HG02571 (cell line): ENCODE results near the gene OPN1MW.
"Not testable (repeated sequence)": the region's sequence is repeated elsewhere in the genome, so short reads cannot be mapped to it uniquely, and the experiment has no call there.

Source experiments
- ATAC-seq: cut with Tn5 transposase; IDR thresholded peaks from one replicate; pipeline ENCODE4 v1.9.1; 2021; ENCODE audit warnings: mild to moderate bottlenecking, moderate library complexity; ENCODE audit not compliant: unreplicated experiment

OPN1MW gene

DNA sequence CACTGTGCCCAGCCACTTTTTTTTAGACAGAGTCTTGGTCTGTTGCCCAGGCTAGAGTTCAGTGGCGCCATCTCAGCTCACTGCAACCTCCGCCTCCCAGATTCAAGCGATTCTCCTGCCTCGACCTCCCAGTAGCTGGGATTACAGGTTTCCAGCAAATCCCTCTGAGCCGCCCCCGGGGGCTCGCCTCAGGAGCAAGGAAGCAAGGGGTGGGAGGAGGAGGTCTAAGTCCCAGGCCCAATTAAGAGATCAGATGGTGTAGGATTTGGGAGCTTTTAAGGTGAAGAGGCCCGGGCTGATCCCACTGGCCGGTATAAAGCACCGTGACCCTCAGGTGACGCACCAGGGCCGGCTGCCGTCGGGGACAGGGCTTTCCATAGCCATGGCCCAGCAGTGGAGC is at the start of gene OPN1MW:
TSS of gene OPN1MW (plus strand) at position 301 of the 400 bp plus-strand sequence. CDS start at position 383, 82 bp downstream.
- ATAC-seq: not testable (repeated sequence)

DNA sequence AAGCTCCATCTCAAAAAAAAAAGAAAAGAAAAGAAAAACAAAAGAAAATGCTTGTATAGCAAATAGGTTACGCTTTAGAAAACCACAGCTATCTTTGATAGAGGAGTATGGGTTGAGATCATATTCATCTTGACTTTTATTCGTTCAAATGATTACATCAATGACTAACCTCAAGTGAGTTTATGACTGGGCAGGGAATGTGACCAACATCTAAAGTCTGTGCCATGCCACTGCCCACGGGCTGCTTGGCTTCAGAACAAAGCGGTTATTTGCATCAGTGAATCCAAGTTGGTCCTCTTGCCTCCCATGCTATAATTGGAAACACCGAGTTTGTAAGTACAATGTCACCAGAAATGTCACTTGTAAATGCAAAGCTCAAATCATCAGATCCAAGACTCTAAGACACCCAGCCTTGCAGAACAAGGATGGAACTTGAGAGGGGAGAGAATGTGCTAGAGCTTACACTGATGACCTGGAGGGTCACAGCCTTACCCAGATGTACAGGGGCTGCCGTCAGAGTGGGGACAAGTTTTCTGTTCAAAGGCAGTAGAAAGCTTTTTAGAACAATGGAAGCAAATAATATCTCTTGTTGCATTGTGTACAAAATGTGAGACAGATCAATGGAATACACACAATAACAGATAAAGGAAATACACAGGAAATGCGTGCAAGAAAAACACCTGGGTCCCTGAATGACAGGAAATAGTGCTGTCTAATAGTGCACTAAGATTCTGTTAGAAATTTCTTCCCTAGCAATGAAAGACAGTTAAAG is 46.8 kb upstream of the OPN1MW start:
- no peak for ATAC-seq

DNA sequence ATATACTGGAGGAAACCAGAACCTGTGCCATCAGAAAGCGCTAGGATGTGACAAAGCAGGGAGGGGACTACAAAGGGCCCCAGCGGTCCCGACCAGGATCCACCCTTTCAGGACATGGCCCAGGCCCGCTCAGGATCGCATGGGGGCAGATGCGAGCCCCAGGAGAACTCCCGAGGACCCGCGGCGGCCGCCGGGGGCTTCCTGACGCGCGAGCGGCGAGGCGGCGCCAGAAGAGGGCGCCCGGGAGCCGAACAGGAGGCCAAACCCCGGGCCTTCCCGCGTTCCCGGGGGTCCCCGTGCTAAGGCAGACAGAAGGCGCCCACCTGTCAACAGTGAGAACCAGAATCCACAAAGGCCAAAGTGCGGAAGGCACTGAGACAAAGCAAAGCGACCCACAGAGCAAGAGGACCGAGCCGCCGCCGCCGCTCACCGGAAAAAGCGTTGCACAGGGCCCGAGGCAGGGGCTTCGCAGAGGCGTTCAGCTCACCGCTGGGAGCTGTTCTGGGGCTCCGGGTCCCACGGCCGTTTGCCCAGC is 45.7 kb upstream of the OPN1MW start:
- ATAC-seq: no peak

DNA sequence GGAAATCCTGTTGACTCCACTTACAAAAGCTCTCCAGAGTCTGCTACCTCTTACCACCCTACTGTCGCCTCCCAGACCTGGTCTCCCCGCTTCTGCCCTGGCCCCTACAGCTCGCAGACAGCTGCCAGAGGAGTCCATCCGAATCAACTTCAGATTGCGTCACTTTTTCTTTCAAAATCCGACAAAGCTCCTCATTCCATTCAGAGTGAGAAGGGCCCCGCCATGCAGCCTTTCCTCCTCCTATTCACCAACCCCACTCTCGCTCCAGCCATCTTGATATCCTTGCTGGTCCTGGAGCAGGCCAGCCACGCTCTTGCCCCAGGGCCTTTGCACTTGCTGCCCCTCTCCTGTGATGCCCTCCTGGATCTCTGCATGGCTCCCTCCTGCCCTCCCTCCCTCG is 43.5 kb upstream of the OPN1MW start:
- no peak for ATAC-seq

DNA sequence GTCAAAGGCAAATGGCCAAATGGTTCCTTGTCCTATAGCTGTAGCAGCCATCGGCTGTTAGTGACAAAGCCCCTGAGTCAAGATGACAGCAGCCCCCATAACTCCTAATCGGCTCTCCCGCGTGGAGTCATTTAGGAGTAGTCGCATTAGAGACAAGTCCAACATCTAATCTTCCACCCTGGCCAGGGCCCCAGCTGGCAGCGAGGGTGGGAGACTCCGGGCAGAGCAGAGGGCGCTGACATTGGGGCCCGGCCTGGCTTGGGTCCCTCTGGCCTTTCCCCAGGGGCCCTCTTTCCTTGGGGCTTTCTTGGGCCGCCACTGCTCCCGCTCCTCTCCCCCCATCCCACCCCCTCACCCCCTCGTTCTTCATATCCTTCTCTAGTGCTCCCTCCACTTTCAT is 42.2 kb upstream of the OPN1MW start:
- ATAC-seq: no peak

DNA sequence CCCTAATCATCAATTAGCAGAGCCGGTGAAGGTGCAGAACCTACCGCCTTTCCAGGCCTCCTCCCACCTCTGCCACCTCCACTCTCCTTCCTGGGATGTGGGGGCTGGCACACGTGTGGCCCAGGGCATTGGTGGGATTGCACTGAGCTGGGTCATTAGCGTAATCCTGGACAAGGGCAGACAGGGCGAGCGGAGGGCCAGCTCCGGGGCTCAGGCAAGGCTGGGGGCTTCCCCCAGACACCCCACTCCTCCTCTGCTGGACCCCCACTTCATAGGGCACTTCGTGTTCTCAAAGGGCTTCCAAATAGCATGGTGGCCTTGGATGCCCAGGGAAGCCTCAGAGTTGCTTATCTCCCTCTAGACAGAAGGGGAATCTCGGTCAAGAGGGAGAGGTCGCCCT is 41.7 kb upstream of the OPN1MW start:
- ATAC-seq: no peak

DNA sequence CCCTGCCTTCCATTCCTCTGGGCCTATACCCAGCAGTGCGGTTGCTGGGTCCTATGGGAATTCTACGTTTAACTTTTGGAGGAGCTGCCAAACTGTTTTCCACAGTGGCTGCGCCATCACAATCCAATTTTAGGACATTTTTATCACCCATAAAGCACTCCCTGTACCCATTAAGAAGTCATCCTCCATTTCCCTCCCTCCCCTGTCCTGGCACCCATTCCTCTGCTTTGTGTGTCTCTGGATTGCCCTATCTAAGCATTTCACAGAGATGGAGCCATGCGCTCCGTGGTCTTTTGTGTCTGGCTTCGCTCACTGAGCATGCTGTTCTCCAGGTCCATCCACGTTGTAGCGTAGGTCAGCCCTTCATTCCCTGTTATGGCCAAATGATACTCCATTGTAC is 40.0 kb upstream of the OPN1MW start:
- ATAC-seq: no peak

DNA sequence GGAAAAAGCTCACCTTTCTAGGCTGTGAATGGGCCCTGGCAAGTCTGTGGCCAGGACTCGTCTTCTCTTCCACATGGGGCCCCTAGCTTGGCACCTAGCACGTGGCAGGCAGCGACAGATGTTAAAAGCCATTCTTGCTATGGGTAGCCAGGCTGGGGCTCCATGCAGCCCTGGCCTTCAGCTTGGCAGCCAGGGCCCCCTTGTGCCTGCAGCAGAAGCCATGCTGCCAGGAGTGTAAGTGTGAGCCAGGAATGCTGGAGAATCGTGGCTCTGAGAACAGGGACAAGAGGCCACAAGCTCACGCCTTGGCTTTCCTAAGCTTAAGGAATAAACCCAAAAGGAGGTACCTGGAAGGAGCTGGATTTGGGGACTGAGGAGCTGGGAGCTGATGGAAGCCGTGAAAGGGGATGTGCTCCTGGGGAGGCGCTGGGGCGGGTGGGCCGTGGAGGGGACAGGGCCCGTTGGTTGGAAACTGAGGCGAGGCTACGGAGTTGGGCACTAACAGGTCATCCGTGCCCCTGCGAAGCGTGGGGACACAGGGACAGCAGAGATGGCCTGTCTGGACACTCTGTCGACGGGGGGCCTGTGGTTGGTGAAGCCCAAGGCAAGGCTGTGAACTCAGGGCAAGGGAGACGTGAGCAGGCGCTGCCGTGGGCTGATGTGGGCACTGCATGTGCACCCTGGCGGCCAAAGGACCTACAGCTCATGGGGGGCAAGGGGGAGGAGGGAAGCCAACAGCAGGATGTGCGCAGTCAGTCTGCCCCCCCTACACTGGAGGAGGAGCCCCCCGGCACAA is 39.2 kb upstream of the OPN1MW start:
- ATAC-seq: no peak

DNA sequence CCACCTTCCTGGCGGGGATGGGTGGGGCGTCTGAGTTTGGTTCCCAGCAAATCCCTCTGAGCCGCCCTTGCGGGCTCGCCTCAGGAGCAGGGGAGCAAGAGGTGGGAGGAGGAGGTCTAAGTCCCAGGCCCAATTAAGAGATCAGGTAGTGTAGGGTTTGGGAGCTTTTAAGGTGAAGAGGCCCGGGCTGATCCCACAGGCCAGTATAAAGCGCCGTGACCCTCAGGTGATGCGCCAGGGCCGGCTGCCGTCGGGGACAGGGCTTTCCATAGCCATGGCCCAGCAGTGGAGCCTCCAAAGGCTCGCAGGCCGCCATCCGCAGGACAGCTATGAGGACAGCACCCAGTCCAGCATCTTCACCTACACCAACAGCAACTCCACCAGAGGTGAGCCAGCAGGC is 38.4 kb upstream of the OPN1MW start, which contains the start of gene OPN1LW:
TSS of gene OPN1LW (plus strand) at position 234 of the 400 bp plus-strand sequence. CDS start at position 275, 41 bp downstream.
- not testable (repeated sequence) for ATAC-seq

DNA sequence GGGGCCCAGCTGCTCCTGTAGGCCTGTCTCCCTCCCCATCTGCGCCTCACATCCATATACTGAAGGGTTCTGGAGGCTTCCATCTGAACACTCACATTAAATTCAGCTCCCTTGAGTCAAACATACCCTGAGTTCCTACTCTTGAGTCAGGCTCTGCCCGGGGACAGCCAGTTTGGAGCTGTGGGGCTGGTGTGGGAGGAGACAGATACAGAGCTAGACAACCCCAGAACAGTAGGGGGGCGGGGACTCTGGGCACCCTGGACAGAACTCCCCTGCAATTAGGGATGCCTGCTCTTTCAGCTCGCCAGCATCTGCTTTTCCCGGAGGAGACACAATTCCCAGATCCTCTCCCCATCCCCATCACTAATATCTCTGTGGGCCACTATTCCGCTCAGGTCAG is 31.4 kb upstream of the OPN1MW start:
- ATAC-seq: not testable (repeated sequence)

DNA sequence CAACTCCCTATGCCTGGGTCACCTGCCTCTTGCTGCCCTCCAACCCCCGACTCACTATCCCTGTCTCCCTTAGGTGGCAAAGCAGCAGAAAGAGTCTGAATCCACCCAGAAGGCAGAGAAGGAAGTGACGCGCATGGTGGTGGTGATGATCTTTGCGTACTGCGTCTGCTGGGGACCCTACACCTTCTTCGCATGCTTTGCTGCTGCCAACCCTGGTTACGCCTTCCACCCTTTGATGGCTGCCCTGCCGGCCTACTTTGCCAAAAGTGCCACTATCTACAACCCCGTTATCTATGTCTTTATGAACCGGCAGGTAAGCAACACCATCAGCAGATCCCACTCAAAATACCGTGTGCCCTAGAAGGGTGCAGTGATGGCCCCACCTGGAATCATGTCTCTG is 26.2 kb upstream of the OPN1MW start:
- ATAC-seq: not testable (repeated sequence)

DNA sequence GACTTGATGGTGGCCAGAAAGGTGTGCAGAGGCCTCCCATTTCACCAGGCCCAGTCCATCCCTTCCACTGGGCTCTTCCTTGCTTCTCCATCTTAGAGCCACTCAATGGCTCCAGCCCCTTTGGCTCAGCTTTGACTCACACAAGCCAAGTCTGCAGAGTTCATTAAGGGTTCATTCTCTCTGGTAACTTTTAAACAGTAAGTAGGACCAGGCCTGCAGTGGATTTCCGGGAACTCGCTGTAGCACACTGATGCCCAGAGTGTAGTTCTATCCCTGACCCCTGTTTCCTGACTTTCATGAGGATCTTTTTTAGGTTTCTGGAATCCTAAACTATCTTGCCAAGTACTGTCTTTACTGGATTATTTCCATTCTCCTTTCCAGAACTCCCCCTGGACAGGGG is 25.2 kb upstream of the OPN1MW start:
- not testable (repeated sequence) for ATAC-seq

DNA sequence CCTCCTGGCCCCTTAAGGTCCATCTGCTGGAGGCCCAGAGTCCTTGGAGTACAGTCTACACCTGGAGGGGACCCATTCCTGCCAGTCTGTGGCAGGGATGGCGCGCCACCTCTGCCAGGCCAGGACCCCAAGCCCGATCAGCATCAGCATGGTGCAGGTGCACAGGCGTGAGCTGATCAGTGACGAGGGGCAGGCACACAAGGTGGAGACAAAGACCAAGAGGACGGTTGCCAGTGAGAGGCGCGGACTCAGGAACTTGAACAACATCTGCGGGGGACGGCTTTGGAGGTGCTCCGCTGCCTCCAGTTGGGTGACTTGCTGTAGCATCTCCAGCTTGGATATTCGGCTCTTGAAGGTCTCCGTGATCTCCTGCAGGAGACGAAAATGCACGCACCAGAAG is 23.1 kb upstream of the OPN1MW start:
- ATAC-seq: not testable (repeated sequence)

DNA sequence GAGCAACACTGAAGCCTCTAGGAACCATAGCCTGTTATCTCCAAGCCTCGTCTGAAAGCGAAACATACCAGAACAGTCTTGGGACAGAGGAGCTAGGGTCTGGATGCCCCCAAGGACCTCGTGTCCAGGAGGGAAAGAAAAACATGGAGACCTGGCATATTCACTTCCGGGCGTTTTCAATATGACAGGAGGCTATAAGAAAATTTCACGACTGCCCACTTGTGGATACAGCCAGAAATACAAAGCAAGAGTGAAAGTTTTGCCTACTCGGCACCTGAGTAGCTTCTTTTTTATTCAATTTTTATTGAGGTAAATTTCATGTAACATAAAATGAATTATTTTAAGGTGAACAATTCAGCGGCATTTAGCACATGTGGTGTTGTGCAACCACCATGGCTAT is 17.5 kb upstream of the OPN1MW start:
- not testable (repeated sequence) for ATAC-seq

DNA sequence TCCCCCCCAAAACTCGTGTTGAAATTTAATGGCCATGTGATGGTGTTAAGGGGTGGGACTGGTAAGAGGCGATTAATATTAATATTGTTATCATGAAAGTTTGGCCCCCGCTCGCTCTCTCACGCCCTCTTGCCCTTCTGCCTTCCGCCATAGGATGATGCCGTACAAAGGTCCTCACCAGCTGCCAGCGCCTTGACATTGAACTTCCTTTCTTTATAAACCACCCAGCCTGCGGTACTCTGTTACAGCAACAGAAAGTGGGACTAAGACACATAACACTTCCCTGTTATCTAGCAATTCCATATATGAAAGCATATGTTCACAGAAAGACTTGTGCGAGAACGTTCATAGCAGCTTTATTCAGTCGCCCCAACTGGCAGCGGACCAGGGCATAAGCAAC is 14.0 kb upstream of the OPN1MW start:
- not testable (repeated sequence) for ATAC-seq

DNA sequence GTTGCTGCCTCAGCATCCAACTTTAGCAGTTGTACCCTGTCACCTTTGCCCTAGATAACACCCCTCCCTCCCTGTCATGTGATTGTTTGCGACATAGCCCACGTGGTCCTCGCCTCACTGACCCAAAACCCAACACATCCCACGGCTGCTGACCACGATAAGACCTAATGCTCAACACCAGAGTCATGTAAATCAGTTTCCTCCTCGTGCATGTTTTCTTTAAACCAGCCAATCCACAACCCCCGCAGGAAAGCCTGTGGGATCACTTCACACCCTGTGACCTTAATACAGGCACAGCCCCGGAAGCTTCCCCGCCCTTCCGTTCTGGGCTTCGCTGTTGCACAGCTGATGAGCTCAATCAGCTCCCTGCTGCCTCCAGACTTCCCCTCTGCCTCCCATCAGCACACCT is 9.9 kb upstream of the OPN1MW start:
- ATAC-seq: not testable (repeated sequence)

DNA sequence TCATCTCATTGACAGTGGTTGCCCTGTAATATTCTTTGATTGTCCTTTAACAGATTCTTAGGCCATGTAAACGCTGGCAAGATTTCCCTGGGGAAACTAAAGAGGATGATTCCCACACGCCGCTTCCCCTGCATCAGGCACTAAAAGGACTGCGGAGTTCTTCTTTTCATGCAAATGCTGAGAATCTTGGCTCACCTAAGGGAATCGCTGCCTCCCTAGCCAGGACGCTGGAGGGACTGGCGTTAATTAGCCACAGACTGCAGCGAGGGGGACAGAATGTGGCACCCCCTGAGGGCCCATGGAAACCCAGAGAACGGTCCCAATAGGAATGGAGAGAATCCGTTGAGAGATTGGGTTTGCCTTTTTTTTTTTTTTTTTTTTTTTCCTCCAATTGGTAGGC is 8.0 kb upstream of the OPN1MW start:
- not testable (repeated sequence) for ATAC-seq

DNA sequence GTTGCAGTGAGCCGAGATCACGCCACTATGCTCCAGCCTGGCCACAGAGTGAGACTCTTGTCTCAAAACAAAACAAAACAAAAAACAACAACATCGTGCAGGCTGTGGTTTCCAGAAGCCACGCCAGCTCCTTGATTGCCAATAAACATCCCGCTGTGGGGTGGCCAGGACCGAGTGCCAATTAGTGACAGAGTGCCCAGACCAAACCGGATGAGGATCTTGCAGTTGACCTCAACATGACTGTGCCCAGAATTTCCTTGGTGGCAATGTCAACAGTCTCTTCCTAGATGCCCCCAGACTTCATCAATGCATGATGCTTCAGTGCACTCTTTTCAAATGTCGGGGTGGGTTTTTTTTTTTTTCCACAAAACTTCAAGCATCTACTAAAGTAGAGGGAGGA is 1.4 kb downstream of the OPN1MW start:
- not testable (repeated sequence) for ATAC-seq

DNA sequence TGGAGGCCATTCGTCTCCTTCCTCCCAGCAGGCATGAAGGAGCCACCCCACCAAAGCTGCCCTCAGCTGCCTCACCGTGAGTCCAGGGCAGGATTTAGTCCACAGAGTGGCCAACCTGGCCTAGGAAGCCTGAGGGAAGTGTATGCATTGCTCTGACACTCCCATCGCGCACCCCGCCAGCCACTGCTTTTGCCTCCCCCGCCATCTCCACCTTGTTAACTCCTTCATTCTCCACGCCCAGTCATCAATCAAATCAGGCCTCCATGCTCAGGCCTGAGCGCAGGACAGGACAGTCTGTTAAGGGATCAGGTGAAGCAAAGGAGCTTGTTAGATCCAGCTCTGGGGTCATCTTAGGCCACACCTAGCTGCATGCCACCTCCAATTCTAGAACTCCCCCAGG is 10.4 kb downstream of the OPN1MW start:
- not testable (repeated sequence) for ATAC-seq

DNA sequence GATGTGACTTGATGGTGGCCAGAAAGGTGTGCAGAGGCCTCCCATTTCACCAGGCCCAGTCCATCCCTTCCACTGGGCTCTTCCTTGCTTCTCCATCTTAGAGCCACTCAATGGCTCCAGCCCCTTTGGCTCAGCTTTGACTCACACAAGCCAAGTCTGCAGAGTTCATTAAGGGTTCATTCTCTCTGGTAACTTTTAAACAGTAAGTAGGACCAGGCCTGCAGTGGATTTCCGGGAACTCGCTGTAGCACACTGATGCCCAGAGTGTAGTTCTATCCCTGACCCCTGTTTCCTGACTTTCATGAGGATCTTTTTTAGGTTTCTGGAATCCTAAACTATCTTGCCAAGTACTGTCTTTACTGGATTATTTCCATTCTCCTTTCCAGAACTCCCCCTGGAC is 11.9 kb downstream of the OPN1MW start:
- ATAC-seq: not testable (repeated sequence)

DNA sequence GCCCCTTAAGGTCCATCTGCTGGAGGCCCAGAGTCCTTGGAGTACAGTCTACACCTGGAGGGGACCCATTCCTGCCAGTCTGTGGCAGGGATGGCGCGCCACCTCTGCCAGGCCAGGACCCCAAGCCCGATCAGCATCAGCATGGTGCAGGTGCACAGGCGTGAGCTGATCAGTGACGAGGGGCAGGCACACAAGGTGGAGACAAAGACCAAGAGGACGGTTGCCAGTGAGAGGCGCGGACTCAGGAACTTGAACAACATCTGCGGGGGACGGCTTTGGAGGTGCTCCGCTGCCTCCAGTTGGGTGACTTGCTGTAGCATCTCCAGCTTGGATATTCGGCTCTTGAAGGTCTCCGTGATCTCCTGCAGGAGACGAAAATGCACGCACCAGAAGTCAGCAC is 14.1 kb downstream of the OPN1MW start:
- ATAC-seq: not testable (repeated sequence)
